ENCODE measurements around the gene GNAT2.

GNAT2 gene

GRCh38 chr1:109556563-109556962 is 62.9 kb downstream of the GNAT2 start:
- DNase-seq (ENCODE audit: low read depth) = no peak
